Measurements from ENCODE around the gene GNG10.
"Not testable (repeated sequence)": the region's sequence is repeated elsewhere in the genome, so short reads cannot be mapped to it uniquely, and the experiment has no call there.

GNG10 gene

GRCh38 chr9:111661150-111661801 lies at the start of gene GNG10:
Gene GNG10, plus strand, starts transcription at chr9:111661605. Its CDS starts 30 bp downstream, at chr9:111661635.
- DNase-seq (ENCODE audit: low read depth): no peak
- peak within 1 kb of the TSS; percentile 80 for H3K4me3 ChIP-seq (ENCODE audit: low read depth, low read length)

DNA sequence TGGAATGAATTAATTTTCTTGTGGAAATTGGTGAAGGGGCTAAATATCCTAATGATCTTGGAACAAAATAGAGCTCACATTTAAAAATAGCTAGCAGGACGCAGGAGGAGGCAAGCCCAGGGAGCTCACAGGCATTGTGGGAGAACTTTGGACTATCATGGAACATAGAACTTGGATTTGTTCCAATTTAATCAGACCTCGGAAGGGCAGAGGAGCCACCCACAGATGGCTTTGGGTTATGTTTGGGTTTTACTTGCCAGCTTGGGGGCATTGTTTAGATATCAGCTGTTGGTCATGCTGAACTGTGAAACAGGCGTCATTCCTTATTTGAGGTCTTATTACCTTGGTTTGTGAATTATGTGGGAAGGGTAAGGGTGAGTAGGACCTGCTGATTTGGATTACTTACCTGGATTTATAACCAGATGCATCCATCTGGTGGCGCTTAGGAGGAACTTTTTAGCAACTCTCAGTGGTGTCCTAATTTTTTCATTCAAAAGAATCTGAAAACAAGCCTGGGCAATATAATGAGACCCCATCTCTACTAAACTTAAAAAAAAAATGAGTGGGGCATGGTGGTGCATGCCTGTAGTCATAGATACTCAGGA lies 47.9 kb upstream of the GNG10 start:
- DNase-seq (ENCODE audit: low read depth): no peak
- no peak overlapping the region for H3K4me3 ChIP-seq (ENCODE audit: low read depth, low read length)

DNA sequence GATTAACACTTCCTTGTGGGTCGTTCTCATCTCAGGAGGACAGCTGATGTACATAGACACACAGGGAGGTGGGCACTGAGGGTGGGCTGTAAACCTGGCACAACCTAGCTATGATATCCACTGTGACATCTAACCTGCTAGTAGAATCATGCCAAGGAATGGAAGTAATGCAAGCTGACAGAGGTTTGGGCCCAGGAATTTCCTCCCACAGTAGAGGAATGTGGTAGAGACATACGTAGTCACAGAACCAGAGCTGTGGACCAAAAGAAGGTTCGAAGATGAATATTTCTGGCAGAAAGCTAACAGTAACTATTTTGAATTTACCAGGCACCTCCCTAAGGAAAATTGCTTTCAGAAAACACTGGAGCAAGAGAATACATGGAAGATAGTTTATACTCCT lies 45.5 kb upstream of the GNG10 start:
- DNase-seq (ENCODE audit: low read depth): no peak
- no peak overlapping the region for H3K4me3 ChIP-seq (ENCODE audit: low read depth, low read length)

DNA sequence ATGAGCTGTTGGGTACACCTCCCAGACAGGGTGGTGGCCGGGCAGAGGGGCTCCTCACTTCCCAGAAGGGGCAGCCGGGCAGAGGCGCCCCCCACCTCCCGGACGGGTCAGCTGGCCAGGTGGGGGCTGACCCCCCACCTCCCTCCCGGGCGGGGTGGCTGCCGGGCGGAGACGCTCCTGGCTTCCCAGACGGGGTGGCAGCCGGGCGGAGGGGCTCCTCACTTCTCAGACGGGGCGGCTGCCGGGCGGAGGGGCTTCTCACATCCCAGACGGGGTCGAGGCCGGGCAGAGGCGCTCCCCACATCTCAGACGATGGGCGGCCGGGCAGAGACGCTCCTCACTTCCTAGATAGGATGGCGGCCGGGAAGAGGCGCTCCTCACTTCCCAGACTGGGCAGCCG lies 44.1 kb upstream of the GNG10 start:
- not testable (repeated sequence) for H3K4me3 ChIP-seq (ENCODE audit: low read depth, low read length); DNase-seq (ENCODE audit: low read depth)

DNA sequence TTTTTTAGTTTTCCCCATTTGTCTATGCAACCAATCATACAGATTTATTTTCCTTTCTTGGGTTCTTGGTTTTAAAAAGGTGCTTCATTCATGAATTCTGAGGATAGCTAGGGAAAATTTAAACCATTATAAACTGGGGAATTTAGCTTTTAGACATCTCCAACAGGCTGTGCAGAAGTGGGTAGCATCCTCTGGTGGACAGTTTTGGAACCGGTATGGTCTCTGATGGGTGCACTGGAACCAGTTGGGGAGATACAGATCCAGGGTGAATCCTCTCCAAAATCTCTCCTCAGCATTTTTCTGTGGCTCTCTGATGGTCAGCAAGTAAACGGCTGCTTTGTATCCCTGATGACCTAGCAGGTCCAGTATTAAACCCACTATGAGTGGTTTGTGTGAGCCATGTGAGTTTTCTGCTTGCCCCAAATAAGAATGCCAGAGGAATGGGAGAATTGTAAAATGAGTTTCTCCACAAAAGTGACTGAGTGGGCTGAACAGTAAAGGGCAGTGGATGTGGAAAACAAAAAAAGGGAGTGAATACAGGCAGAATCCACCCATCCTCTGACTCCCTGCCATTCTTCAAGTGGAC lies 39.4 kb upstream of the GNG10 start:
- H3K4me3 ChIP-seq (ENCODE audit: low read depth, low read length): no peak overlapping the region
- DNase-seq (ENCODE audit: low read depth): no peak

- DNase-seq (ENCODE audit: low read depth): peak; percentile 68
- H3K4me3 ChIP-seq (ENCODE audit: low read depth, low read length): no peak overlapping the region
Measured at GRCh38 chr9:111622626-111623025, 38.8 kb upstream of the GNG10 start.

DNA sequence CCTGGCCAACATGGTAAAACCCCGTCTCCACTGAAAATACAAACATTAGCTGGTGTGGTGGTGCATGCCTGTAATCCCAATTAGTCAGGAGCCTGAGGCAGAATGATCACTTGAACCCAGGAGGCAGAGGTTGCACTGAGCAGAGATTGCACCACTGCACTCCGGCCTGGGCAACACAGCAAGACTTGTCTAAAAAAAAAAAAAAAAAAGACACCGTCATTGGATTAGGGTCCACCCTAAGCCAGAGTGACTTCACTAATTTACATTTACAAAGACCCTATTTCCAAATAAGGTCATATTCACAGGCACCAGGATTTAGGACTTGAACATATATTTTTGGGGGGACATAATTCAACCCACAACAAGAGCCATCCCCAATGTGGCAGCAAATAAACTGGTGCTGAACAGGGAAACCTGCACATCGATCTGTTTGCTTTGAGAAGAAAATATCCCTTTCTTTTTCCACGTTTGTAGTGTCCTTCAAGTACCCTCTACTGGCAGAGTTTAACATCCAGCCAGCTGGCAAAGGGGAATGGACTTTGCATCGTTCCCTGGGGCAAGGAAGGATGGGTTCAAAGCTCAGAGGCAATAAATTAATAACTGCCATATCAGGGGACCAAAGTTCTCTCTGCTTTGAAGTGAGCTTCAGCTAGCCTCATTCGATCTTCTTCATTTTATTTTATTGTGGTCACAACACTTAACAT lies 34.0 kb upstream of the GNG10 start:
- DNase-seq (ENCODE audit: low read depth): no peak
- no peak overlapping the region for H3K4me3 ChIP-seq (ENCODE audit: low read depth, low read length)

GRCh38 chr9:111628411-111628810 lies 33.0 kb upstream of the GNG10 start:
- H3K4me3 ChIP-seq (ENCODE audit: low read depth, low read length): no peak overlapping the region
- no peak for DNase-seq (ENCODE audit: low read depth)

- peak overlapping the region; percentile 97 for H3K4me3 ChIP-seq (ENCODE audit: low read depth, low read length)
- DNase-seq (ENCODE audit: low read depth): no peak
Measured at GRCh38 chr9:111630182-111630963, 31.0 kb upstream of the GNG10 start.

- H3K4me3 ChIP-seq (ENCODE audit: low read depth, low read length): peak overlapping the region; percentile 97
- DNase-seq (ENCODE audit: low read depth): no peak
Measured at GRCh38 chr9:111630964-111631213, 30.5 kb upstream of the GNG10 start.

- peak within 1 kb of the TSS; percentile 97 for H3K4me3 ChIP-seq (ENCODE audit: low read depth, low read length)
- peak; percentile 97 for DNase-seq (ENCODE audit: low read depth)
Measured at GRCh38 chr9:111631214-111631971, 30.0 kb upstream of the GNG10 start, which contains the start of gene DNAJC25. Gene DNAJC25, plus strand, starts transcription at chr9:111631334. Its CDS starts 74 bp downstream, at chr9:111631408.

DNA sequence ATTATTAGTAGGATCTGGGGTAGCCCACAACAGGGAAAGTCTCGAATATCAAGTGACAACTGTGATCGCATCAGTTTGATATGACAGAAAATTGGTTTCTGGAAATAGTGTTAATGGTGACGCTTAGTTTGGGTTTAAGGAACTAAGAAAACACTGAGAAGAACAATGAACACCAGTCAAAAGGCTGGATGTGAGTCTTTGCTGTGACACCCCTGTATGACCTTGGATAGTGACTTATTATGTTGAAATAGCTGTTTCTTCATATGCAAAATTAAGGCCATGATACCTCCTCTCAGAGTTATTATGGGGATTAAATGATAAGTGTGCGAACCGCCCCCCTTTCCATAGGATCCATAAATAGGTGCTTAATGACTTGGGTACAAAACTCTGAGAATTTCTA lies 29.3 kb upstream of the GNG10 start:
- DNase-seq (ENCODE audit: low read depth): no peak
- H3K4me3 ChIP-seq (ENCODE audit: low read depth, low read length): peak overlapping the region; percentile 97

DNA sequence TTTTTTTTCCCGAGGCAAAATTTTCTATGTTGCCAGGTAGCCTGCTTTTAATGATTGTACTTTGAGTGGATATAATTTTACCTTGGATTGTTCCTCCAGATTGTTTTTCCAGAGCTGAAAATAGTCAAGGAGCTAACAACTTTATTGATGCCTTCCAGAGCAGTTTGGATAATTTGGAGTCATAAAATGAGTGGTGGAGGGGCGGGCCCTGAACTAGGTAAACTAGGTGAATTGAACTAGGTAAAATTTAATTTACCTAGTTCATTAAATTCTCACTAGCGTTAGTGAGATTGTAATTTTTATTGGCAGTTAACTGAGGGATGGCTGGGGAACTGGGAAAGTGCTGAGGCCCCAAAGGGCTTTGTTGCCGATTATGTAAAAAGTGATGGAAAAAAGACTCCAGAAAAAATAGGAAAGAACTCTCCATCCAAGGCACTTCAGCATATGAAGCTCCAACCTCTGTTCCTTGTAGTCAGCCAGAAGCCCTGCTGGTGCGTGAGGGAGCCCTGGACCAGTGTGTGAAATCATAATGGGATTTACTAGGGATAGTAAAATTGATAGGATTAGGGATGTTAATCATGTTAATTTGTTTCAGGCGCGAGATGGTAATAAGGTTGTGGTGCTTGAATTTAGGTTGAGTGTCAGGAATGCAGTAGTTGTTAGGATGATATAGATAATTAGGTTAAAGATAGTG lies 28.6 kb upstream of the GNG10 start:
- H3K4me3 ChIP-seq (ENCODE audit: low read depth, low read length): peak overlapping the region; percentile 97
- no peak for DNase-seq (ENCODE audit: low read depth)

- no peak overlapping the region for H3K4me3 ChIP-seq (ENCODE audit: low read depth, low read length)
- DNase-seq (ENCODE audit: low read depth): no peak
Measured at GRCh38 chr9:111633389-111633736, 28.0 kb upstream of the GNG10 start.

- no peak for DNase-seq (ENCODE audit: low read depth)
- no peak overlapping the region for H3K4me3 ChIP-seq (ENCODE audit: low read depth, low read length)
Measured at GRCh38 chr9:111634860-111635259, 26.5 kb upstream of the GNG10 start.

GRCh38 chr9:111637421-111637950 lies 23.9 kb upstream of the GNG10 start:
- no peak for DNase-seq (ENCODE audit: low read depth)
- no peak overlapping the region for H3K4me3 ChIP-seq (ENCODE audit: low read depth, low read length)

DNA sequence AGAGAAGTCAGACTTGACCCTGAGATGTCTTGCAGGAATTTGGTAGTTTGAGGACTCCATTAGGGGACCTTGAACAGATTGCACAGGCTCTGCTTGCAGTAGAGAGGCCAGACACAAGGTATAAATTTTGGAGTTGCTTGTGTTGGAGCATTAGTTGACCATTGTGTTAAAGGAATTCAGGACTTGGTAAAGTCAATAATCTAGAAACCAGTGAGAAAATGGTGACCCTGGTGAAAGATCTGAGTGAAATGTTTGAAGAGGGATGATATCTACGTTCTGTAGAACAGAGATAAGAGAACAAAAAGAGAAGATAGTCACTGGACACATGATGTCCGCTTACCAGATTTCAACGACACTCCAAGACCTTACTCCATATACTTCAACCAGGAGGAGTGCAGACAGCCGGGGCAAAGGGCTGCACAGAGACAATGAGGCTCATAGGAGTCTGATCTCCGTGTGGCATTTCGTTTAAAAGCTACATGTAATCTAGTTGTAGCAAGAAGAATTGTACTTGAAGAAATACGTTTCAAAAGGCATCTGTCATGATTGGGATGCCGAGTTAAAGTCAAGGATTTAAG lies 17.1 kb upstream of the GNG10 start:
- DNase-seq (ENCODE audit: low read depth): no peak
- H3K4me3 ChIP-seq (ENCODE audit: low read depth, low read length): no peak overlapping the region

DNA sequence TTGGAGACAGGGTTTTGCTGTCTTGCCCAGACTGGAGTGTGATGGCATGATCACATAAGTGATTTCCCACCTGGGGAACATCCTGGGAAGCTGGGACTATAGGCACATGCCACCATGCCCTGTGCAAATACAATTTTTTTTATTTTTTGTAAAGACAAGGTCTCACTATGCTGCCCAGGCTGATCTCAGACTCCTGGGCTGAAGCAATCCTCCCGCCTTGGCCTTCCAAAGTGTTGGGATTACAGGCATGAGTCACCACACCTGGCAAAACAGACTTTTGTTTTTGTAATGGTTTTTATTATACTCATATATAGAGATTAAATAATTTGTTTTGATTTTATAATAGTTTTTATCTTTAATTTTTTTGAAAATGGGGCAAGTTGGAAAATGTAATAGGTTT lies 15.6 kb upstream of the GNG10 start:
- H3K4me3 ChIP-seq (ENCODE audit: low read depth, low read length): no peak overlapping the region
- no peak for DNase-seq (ENCODE audit: low read depth)
